ENCODE results near the gene PTPN7.
"Not testable (repeated sequence)": the region's sequence is repeated elsewhere in the genome, so short reads cannot be mapped to it uniquely, and the experiment has no call there.

The PTPN7 gene

DNA sequence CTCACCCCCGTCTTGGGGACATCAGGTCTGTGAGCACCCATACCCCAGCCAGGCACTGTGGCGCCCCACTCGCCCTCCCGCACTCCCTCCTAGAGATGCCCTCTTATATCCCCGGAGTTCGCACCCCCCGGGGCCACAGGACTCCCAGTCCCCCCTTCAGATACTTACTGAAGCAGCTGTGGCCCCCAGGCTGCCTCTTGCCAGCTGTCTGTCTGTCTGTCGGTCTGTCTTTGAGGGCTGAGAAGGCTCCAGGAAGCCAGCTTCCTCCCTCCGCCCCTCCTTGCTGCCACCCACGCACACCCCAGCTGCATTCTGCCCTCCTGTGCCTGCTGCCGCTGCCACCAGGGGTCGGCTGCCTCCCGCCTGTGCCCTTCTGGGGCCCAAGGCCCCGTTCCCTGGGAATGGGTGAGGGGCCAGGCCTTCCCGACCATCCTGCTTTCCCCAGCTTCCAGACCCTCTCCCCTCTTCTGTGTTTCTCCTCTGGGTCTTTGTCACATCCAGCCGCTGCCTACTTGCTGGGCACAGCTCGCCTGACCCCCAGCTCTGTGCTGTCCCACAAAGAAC is at the start of gene PTPN7:
PTPN7 (minus strand) TSS at position 226 of the 564 bp plus-strand sequence. CDS start 1,200 bp downstream, outside the sequence.
- DNase-seq = no peak

DNA sequence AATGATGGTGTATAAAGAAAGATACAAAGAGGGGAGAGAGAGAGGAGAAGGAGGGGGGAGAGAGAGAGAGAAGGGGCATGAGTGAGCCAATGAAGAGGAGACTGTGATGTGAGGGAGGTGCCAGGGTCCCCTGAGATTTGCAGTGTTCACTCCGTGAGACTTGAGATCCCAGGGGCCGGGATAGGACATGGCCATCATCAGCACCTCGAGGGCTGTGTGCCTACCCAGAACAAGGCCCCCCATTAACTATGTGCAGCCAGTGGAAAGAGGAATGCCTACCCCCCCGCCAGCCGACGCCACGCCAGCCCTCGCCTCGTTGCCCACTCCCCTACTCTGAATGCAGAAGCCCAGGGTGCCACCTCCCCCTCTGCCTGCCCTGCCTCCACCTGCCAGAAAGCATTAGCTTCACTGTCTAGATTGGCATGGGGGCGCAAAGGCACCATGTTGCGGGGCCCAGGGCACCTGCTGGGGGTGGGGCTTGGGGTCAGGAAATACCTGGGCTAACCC is 48.0 kb upstream of the PTPN7 start:
- no peak for DNase-seq

DNA sequence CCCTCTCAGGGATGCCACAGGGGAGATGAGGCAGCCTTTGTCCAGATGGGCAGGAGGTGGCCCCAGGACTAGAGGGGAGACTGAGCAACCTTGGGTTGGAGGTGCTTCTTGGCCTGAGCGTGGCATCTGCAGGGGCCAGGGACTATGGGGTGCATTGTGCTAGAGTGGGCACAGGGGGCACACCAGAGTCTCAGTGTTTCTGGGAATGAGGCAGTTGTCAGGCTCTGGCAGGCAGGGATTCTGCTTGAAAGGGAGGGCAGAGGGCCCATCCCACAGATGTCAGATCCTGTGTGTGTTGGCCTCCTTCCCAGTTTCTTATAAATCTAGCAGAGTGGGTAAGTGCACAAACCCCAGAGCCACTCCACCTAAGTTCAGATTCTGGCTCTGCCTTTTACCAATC is 46.9 kb upstream of the PTPN7 start:
- peak; percentile 34 for DNase-seq

DNA sequence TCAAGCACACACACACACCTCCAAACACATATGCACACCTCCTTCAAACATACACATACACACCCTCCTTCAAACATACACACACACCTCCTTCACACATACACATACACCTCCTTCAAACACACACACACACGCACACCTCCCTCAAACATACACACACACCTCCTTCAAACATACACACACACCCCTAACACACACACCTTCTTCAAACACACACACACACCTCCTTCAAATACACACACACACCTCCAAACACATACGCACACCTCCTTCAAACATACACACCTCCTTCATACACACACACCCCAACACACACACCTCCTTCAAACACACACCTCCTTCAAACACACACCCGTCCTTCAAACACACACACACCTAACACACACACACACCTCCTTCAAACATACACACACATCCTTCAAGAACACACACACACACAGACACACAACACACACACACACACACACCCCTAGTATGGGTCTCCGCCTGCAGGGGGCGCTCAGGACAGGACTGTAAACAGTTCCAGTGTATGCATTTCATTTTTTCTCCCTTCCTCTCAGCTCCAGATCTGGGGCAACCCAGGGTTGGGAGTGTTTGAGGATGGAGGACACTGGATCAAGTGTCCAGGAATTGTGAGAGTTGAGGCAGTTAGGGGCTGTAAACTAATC is 45.3 kb upstream of the PTPN7 start:
- no peak for DNase-seq

DNA sequence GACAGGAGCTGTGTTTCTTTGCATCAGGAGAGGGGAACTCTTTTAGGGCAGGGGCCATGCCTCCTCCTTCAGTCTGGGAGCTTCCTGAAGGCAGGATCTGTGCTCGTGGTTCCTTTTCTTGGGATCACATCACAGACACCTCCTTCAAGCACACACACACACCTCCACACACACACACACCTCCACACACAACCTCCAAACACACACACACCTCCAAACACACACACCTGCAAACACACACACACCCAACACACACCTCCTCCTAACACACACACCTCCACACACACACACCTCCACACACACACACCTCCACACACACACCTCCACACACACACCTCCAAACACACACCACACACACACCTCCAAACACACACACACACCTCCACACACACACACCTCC is 43.7 kb upstream of the PTPN7 start:
- no peak for DNase-seq

DNA sequence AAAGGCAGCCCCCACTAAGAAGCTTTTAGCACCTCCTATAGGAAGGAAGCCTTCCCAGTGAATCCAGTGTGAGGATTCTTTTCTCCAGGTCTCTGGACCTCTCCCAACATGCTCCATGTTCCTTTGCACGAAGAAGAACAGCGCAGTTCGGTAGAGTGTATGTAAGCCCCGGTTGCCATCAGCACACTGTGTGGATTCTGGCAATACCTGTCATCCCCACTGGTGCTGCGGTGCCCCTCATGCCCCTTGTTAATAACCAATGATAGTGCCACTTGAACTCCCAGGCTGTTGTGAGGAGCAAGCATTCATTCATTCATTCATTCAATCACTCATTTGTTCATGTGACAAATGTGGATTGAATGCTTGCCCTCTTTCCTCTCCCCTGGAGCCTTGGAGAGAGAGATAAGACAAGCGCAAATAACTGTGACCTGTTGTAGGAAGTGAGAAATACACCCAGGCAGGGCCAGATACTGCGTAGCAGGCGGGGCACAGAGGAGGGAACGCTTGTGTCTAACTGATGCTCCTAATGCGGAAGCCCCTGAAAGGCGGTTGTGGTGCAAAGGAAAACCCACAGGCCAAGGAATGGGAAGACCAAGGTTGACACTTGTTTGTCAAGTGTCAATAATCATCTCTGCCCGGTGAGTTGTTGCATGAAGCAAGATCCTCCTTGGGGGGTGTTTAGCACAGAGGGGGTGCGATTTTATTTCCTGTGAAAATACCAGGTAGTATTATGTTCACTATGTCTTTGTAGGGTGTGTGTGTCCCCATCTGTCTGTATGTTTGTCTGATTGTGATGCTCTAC is 43.0 kb upstream of the PTPN7 start:
- DNase-seq = no peak

DNA sequence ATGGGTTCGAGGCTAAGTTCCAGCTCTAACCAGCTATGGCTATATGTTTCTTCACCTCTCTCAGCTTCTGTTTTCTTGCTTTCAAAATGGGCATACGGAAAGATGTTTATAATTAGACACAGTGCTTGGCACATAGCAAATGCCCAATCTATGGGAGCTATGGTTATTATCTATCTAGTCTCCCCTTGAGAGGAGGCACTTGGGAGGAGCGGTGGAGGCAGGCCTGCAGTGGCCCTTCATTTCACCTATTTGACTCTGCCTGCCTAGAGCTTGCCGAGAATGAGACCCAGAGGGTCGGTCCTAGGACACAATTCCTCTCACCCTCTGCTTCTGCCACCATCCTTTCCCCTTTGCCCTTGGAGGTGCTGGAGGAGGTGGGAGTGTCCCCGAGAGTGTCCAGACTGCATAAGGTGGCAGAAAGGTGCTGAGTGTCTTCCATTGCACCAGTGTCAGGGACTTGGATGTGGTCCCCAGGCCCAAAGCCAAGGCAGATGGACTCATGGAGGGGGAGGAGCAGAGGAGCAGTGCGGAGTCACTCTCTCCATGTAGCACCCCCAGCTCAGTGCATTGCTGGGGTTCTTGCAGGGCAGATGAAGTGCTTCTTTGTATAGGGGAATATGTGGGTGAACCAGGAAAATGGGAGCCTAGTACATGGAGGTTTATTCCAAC is 42.2 kb upstream of the PTPN7 start:
- DNase-seq = no peak

DNA sequence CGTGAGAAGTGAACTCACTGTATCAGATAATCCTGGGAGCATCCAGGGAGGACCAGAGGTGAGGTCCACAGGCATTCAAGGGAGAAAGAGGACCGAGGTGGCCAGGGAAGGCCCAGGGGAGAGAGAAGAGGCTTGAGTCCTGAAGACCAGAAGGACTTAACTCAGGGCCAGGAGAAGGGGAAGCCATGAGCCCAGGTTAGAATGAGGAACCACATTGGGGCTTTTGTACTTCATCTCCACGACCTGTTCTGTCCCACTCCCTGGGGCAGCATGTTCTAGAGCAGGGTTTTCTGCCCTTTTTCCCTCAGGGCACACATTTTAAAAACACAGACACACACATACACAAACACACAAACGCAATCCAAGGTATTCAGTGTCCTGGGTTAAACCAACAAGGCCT is 41.6 kb upstream of the PTPN7 start:
- no peak for DNase-seq

DNA sequence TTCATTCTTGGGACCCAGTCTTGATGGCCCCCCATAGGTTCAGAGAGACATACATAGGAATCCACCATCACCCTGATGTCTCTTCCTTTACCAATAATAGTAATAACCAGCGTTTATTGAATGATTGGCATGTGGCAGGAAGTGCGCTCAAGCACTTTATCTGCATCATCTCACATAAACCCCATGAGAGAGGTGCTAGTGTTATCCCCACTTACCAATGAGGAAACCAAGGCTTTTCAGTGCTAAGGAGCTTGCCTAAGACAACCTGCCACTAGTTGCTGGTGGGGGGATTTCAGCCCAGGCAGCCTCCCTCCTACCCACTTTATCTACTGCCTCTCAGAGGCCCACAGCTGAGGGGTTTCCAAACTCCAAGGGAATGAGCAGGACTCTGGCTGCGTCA is 40.9 kb upstream of the PTPN7 start:
- DNase-seq = no peak

DNA sequence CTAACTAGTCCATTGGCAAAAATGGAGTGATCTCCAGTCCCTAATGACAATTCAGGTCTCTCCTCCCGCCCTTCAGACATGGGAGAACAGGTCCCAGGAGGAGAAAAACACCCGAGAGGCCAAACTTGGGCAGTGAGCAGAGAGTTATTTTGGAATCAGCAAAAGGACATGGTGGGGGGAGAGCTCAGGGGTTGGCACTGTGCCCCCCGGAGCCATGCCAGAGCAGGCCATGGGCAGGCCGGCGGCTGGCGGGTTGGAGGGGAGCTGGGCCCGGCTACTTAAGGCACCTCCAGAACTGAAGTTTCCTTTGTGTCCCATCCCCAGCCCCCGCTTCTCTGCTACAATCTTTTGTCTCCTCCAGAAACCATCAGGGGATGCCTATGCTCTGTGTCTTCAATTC is 40.3 kb upstream of the PTPN7 start:
- DNase-seq = no peak

DNA sequence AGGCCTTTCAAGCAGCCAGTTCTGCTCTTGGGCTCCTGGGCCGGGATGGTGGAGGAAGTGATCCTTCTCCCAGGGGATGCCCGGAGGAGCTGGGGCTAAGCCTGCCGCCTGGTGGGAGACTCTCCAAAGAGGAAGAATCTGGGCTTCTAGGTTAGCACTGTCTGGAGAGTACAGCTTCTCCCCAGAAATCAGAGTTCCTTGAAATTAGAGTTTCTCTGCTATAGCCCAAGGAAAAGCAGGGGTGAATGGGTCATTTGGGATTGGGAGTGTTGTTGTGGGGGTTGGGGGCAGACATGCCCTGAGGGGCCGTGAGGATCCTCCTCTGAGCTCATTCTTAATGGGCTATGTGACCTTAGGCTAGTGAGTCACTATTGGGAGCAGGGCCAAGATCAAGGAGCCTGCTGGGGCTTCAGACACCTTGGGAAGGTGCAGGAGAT is 39.7 kb upstream of the PTPN7 start:
- peak; percentile 30 for DNase-seq

DNA sequence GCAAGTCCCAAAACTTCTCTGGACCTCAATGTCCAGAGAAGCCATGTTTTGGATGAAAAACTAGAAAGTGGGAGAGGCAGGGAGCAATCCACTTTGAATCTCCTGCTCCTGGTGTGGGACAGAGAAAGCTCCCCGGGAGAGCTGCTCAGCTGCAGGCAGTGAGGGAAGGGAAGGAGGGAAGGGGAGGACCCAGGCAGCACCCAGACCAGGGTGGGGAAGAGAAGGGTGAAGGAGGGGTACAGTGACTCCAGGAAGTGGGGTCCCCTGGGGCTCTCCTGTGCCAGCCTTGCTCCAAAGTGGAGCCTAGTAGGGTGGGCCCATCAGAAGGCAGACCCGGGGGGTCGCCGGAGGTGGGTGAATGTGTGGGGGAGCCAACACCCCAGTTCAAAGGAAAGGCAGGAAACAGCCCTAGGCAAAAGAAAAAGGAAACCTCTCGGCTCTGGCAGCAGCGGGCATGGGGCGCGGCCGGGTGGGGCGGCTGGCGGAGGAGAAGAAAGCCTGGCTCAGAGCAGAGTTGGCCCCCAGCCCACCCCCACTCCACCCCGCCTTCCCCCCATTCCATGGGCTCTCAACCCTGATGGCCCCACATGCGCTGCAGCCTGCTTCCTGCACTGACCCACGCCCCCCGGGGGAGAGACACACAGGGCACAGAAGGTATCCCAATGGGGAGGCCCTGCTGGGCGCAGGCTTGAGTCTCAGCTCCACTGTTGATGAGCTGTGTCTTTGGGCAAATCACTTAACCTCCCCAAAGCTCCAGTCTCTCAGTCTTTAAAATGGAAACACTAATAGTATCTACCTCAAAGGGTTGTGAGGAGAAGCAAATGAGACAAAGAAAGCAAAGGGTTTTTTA is 38.9 kb upstream of the PTPN7 start:
- peak; percentile 68 for DNase-seq

DNA sequence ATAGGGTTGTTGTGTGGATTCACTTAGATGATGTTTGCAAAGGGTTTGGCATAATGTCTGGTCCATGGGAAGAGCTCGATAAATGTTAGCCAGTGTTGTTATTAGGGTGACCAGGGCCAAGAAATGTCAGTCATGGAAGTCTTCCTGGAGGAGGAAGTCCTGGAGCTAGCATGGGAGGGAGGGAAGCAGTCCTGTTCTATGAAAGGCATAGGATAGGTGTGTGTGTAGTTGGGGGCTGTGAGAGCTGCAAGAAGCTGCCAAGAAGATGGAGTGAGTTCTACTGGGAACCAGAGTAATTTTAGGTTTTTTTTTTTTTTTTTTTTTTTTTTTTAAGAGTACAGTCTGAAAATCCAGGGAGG is 37.9 kb upstream of the PTPN7 start:
- no peak for DNase-seq

DNA sequence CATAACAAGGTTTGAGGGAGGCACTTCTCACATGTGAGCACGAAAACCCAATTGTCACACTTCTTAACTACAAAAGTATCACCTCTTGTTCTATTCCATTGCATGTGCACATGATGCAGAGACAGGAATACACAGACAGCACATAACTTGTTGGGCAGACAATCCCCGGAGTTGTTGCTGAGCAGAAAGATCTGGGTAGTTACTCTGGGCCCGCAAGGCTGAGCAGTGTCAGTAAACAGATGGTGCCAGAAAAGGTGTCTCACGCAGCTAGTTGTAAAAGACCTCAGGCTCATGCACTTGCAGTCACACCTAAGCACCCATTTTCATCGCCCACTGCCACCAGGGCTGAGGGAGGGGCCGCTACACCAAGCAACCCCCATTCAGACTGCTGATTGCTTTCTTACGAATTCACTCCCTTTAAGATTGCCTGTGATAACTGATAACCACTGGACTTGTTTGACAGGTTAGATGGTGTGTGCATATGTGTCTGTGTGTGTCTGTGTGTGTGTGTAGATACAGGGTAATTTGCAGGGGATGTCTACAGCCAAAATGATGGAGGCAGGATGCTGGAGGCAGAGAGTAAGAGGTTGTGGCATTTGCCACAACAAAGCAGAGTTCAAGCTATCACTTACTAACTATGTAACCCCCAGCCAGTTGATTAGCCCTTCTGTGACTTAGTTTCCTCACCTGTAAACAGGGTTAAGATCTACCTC is 37.4 kb upstream of the PTPN7 start:
- DNase-seq = no peak

DNA sequence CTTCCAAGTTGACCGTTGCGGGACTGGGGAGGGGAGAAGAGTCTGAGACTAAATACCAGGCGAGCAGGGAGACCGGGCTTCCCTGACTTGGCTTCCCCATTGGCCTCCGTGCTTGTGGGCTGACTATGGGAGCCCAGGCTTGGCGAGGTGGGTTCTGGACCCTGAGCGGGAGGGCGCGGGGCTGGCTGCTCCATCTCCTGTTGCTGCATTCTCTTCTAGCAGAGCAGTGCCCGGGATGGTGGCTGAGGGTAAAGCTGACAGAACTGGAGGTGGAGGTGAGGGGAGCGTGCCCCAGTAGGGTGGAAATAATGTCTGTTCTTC is 33.9 kb upstream of the PTPN7 start:
- DNase-seq = no peak

DNA sequence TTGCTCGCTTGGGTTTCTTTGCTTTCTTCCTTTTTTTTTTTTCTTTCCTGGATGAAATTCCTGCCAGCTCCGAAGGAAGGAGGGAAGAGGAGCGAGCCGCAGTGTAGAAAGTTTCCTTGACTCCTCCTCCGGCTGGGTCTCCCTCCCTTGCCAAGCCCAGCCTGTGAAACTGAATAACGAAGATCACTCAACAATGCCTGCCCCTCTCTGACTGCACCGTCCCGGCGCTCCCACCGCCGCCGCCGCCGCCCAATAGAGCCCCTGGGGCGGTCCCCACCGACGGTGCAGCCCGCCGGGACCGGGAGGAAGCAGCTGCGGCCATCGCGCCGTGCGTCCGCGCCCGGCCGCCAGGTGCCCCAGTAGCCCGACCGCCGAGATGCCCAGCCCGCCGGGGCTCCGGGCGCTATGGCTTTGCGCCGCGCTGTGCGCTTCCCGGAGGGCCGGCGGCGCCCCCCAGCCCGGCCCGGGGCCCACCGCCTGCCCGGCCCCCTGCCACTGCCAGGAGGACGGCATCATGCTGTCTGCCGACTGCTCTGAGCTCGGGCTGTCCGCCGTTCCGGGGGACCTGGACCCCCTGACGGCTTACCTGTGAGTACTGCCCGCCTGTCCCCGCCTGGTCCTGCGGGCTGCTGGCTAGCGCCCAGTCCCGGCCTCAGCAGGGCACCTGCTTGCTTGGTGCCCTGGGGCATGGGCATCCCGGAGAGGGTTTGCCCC is 33.4 kb upstream of the PTPN7 start, which contains the start of gene LGR6:
LGR6 (plus strand) TSS at position 186 of the 714 bp plus-strand sequence; CDS start at position 377, 191 bp downstream.
- no peak for DNase-seq

DNA sequence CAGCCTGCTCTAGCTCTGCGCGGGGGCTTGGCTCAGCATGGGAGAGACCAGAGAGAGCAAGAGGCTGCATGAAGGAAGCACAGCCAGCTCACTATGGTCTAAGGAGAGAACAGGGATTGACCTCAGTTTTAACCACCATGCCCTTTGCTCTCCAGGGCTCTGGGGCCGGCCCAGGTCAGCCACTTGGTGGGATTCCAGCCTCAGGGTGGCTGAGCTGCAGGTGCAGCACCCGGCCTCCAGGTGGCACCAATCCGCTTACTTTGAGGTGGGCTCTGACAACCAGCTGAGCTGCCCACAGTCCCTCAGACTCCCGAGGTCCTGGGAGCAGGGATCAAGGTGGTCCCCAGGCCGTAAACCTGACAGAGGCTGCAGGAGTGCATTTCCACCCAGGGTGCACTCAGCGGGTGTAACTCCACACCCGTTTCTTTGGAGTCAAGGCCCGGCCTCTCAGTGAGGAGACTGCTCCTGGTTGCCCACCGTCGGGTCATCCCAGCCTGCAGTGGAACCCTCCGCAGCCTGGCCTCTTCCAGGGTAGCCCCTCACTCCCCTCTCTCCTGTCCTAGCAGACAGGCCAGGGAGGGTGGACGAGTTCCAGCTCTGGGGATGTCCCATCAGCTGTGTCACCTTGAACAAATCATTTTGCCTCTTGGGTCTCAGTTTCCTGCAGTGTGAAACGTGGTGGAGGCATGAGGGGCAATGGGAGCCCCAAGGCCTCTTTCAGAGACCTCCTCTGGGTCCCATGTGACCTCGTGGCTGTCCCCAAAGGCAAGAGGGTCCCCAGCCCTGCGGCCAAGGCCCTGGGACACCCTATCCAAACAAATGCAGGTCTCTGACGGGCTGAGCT is 32.6 kb upstream of the PTPN7 start:
- DNase-seq = peak; percentile 71

DNA sequence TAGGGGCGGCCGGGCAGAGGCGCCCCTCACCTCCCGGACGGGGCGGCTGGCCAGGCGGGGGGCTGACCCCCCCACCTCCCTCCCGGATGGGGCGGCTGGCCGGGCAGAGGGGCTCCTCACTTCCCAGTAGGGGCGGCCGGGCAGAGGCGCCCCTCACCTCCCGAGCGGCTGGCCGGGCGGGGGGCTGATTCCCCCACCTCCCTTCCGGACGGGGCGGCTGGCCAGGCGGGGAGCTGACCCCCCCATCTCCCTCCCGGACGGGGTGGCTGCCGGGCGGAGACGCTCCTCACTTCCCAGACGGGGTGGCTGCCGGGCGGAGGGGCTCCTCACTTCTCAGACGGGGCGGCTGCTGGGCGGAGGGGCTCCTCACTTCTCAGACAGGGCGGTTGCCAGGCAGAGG is 31.0 kb upstream of the PTPN7 start:
- not testable (repeated sequence) for DNase-seq

DNA sequence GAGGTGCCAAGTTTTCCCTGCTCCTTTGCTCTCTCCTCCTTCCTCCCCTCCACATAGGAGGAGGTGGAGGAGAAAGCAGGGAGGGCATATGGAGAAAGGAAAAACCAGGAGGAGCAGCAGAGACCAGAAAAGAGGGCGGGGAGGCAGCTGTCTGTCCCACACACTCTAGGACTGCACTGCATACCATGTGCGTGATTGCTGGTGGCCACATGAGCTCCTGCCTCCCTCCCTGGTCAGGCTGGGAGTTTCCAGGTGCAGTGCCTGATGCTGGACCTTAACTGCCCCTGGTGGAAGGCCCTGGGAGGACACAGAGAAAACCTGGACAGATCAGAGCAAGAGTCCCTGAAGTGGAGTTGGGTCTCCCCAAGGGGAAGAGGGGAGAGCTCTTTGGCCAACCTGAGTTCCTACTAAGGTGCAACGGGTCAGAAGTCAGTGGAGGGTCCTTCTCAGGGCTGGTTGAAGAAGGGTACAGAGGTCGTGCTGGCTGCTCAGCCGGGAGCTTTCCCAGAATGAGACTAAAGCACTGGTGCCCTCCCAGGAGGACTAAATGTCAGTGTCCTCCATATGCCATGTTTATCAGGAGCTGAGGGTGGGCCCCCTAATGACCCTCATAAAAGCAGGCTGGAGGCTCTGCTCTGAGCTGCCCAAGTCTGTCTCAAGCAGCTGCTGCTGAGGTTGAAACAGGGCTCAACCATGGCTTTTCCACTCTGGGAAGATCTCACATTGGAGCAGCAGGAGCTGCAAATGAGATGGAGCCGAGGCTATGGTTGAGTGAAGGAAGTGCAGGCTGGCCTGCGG is 29.7 kb upstream of the PTPN7 start:
- DNase-seq = no peak
